Measurements from ENCODE around the gene KHDRBS2. TPM values are rescaled to one million over a fixed set of nuclear protein-coding genes. Genes with fewer than 3 reads are reported as not detected.
A peak's percentile ranks its signal among the peaks of the same experiment; 100 is the strongest.
"Not testable (repeated sequence)": the region's sequence is repeated elsewhere in the genome, so short reads cannot be mapped to it uniquely, and the experiment has no call there.

KHDRBS2 gene
- total RNA-seq, 8 experiments from 2014 or later: 1.9 to 16.8 (median 16.2) TPM; not detected in 3

GRCh38 chr6:61769446-61769845 lies 516.6 kb downstream of the KHDRBS2 start:
- ATAC-seq (replicated peaks in 6 of 8); H3K27ac ChIP-seq; in situ Hi-C loops (cut with MboI; ENCODE audit: low pct_unique_long_range_greater_than_20kb in 2 of 9, low sequenced_read_pairs in 9 of 9, unreplicated experiment in 9 of 9); H3K4me3 ChIP-seq; H3K4me1 ChIP-seq (replicated peaks in 1 of 2): not testable (repeated sequence)
- 95 to 100% (median 96%) methylated on average over 4 to 5 of the region's 11 CpGs; no CpG with 5 or more reads in 7 of the 10 experiments for WGBS, 10 experiments

- no peak overlapping the region for H3K4me3 ChIP-seq
- H3K4me1 ChIP-seq (replicated peaks in 1 of 2): no peaks in the 10 kb centered on the region
- WGBS, 10 experiments: 0 to 100% (median 60%) methylated on average over 1 of the region's 1 CpG; no CpG with 5 or more reads in 3 of the 10 experiments
- in situ Hi-C loops (cut with MboI; ENCODE audit: low pct_unique_long_range_greater_than_20kb in 2 of 9, low sequenced_read_pairs in 9 of 9, unreplicated experiment in 9 of 9): no loop called here
- no peak for ATAC-seq (replicated peaks in 6 of 8)
- H3K27ac ChIP-seq: no peak overlapping the region
Measured at GRCh38 chr6:61755739-61756138, 530.3 kb downstream of the KHDRBS2 start.

DNA sequence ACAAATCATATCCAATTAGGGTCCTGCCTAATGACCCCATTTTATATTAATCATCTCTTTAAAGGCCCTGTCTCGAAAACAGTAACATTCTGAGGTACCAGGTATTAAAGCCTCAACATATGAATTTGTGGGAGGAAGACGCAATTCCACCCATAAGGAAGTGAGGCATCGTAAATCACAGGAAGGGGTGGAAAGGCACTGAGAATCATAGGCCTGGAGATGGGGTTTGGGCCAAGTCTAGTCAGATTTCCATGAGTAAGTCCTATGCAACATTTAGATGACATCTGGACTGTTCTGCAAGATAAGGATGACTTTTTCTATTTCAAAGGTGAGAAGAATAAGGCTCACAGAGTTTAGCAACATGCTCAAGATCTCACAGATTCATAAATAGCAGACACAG lies 534.0 kb downstream of the KHDRBS2 start:
- H3K4me1 ChIP-seq (replicated peaks in 1 of 2): no peaks in the 10 kb centered on the region
- in situ Hi-C loops (cut with MboI; ENCODE audit: low pct_unique_long_range_greater_than_20kb in 2 of 9, low sequenced_read_pairs in 9 of 9, unreplicated experiment in 9 of 9): no loop called here
- 0 to 94% (median 50%) methylated on average over 1 to 3 of the region's 3 CpGs; no CpG with 5 or more reads in 4 of the 10 experiments for WGBS, 10 experiments
- no peak overlapping the region for H3K27ac ChIP-seq
- H3K4me3 ChIP-seq: no peak overlapping the region
- ATAC-seq (replicated peaks in 6 of 8): peak in 3 of 8 experiments; percentile 13 to 41 (median 32)

- ATAC-seq (replicated peaks in 6 of 8): no peak
- WGBS, 10 experiments: 0 to 100% (median 77%) methylated on average over 1 to 4 of the region's 5 CpGs
- in situ Hi-C loops (cut with MboI; ENCODE audit: low pct_unique_long_range_greater_than_20kb in 2 of 9, low sequenced_read_pairs in 9 of 9, unreplicated experiment in 9 of 9): no loop called here
Measured at GRCh38 chr6:61745994-61746393, 540.0 kb downstream of the KHDRBS2 start.

GRCh38 chr6:61711849-61712248 lies 574.2 kb downstream of the KHDRBS2 start:
- ATAC-seq (replicated peaks in 6 of 8): peak in 2 of 8 experiments; percentile 31 to 64

More at GRCh38 chr6:61745994-61746393, 540.0 kb downstream of the KHDRBS2 start:
- no peak overlapping the region for H3K27ac ChIP-seq
- no peak overlapping the region for H3K4me3 ChIP-seq
- H3K4me1 ChIP-seq (replicated peaks in 1 of 2): no peaks in the 10 kb centered on the region

DNA sequence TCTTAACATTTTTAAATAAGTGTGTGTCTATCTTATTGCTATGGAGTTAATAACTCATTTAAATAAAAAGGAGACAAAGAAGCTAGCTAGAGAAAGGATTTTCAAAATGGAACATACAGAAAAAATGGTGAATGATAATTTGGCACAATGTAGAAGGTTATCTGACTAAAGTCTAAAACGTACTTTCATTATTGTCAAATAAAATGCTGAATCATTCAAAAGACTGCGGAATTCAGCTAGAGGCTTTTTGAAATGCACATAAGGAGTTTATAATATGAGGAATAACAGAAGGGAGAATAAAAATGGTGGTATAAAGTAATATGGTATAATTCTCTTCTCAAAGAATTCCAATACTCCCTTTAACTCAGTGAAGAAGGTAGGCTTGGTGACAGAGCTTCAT lies 597.9 kb downstream of the KHDRBS2 start:
- ATAC-seq (replicated peaks in 6 of 8): no peak
- in situ Hi-C loops (cut with MboI; ENCODE audit: low pct_unique_long_range_greater_than_20kb in 2 of 9, low sequenced_read_pairs in 9 of 9, unreplicated experiment in 9 of 9): no loop called here
- 0 to 100% (median 90%) methylated on average over 2 of the region's 2 CpGs; no CpG with 5 or more reads in 1 of the 10 experiments for WGBS, 10 experiments
- Histone ChIP-seq H3K4me3 (no peak overlapping the region), H3K27ac (no peak overlapping the region), H3K4me1 (replicated peaks in 1 of 2) (no peaks in the 10 kb centered on the region)

More at GRCh38 chr6:61711849-61712248, 574.2 kb downstream of the KHDRBS2 start:
- in situ Hi-C loops (cut with MboI; ENCODE audit: low pct_unique_long_range_greater_than_20kb in 2 of 9, low sequenced_read_pairs in 9 of 9, unreplicated experiment in 9 of 9): no loop called here
- WGBS, 10 experiments: 8 to 100% (median 70%) methylated on average over 1 to 3 of the region's 3 CpGs; no CpG with 5 or more reads in 4 of the 10 experiments
- Histone ChIP-seq H3K4me1 (replicated peaks in 1 of 2) (no peaks in the 10 kb centered on the region), H3K27ac (no peak overlapping the region), H3K4me3 (no peak overlapping the region)

- ATAC-seq (replicated peaks in 6 of 8): no peak
- in situ Hi-C loops (cut with MboI; ENCODE audit: low pct_unique_long_range_greater_than_20kb in 2 of 9, low sequenced_read_pairs in 9 of 9, unreplicated experiment in 9 of 9): no loop called here
- Histone ChIP-seq H3K4me3 (no peak overlapping the region), H3K27ac (no peak overlapping the region), H3K4me1 (replicated peaks in 1 of 2) (no peaks in the 10 kb centered on the region)
- 6 to 100% (median 60%) methylated on average over 1 to 2 of the region's 2 CpGs; no CpG with 5 or more reads in 1 of the 10 experiments for whole genome bisulfite sequencing, 10 experiments
Measured at GRCh38 chr6:61682562-61682961, 603.5 kb downstream of the KHDRBS2 start.

- 46 to 100% (median 66%) methylated on average over 1 to 6 of the region's 6 CpGs; no CpG with 5 or more reads in 1 of the 10 experiments for WGBS, 10 experiments
- no peak for ATAC-seq (replicated peaks in 6 of 8)
Measured at GRCh38 chr6:61679625-61680024, 606.4 kb downstream of the KHDRBS2 start.

GRCh38 chr6:61675734-61676133 lies 610.3 kb downstream of the KHDRBS2 start:
- in situ Hi-C loops (cut with MboI; ENCODE audit: low pct_unique_long_range_greater_than_20kb in 2 of 9, low sequenced_read_pairs in 9 of 9, unreplicated experiment in 9 of 9): no loop called here
- 0 to 100% (median 56%) methylated on average over 1 to 2 of the region's 2 CpGs for WGBS, 10 experiments

More at GRCh38 chr6:61679625-61680024, 606.4 kb downstream of the KHDRBS2 start:
- Histone ChIP-seq H3K4me3 (no peak overlapping the region), H3K27ac (no peak overlapping the region), H3K4me1 (replicated peaks in 1 of 2) (no peaks in the 10 kb centered on the region)
- in situ Hi-C loops (cut with MboI; ENCODE audit: low pct_unique_long_range_greater_than_20kb in 2 of 9, low sequenced_read_pairs in 9 of 9, unreplicated experiment in 9 of 9): no loop called here

GRCh38 chr6:61649845-61650244 lies 636.2 kb downstream of the KHDRBS2 start:
- peak in 2 of 8 experiments; percentile 44 to 72 for ATAC-seq (replicated peaks in 6 of 8)
- H3K4me3 ChIP-seq: no peak overlapping the region
- 0 to 100% (median 80%) methylated on average over 1 of the region's 1 CpG; no CpG with 5 or more reads in 3 of the 10 experiments for WGBS, 10 experiments
- in situ Hi-C loops (cut with MboI; ENCODE audit: low pct_unique_long_range_greater_than_20kb in 2 of 9, low sequenced_read_pairs in 9 of 9, unreplicated experiment in 9 of 9): no loop called here
- no peaks in the 10 kb centered on the region for H3K4me1 ChIP-seq (replicated peaks in 1 of 2)
- no peak overlapping the region for H3K27ac ChIP-seq

More at GRCh38 chr6:61675734-61676133, 610.3 kb downstream of the KHDRBS2 start:
- no peak overlapping the region for H3K27ac ChIP-seq
- H3K4me1 ChIP-seq (replicated peaks in 1 of 2): no peaks in the 10 kb centered on the region
- no peak overlapping the region for H3K4me3 ChIP-seq
- ATAC-seq (replicated peaks in 6 of 8): no peak

- 0 to 38% (median 9%) methylated on average over 2 to 3 of the region's 3 CpGs; no CpG with 5 or more reads in 2 of the 10 experiments for WGBS, 10 experiments
- in situ Hi-C loops (cut with MboI; ENCODE audit: low pct_unique_long_range_greater_than_20kb in 2 of 9, low sequenced_read_pairs in 9 of 9, unreplicated experiment in 9 of 9): no loop called here
- H3K4me3 ChIP-seq: no peak overlapping the region
- H3K4me1 ChIP-seq (replicated peaks in 1 of 2): no peaks in the 10 kb centered on the region
- ATAC-seq (replicated peaks in 6 of 8): no peak
- H3K27ac ChIP-seq: no peak overlapping the region
Measured at GRCh38 chr6:61640463-61640862, 645.6 kb downstream of the KHDRBS2 start.

All from motor neuron (in vitro differentiated cells).